Measurements from ENCODE around the gene GRIA4. TPM values are rescaled to one million over a fixed set of nuclear protein-coding genes. Genes with fewer than 3 reads are reported as not detected.
A peak's percentile ranks its signal among the peaks of the same experiment; 100 is the strongest.

The GRIA4 gene
- total RNA-seq, 1 donor = 5.2 TPM

DNA sequence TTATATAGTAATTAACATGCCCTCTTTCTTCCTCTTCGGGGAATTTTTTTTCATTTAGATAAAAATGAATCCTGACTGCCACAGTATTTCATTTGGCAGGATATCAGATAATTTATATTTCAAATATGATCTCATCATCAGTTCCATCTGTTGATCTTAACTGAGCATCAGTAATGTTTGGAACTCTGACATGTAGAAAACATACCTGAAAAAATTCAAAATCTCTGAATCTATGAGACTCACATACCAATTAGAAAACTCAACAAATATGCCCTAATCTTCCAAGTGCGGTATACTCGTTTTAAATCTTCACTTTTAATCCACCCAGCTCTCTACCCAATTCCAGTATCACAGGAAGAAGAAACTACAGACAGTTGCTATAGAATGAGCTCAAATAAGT is 250.2 kb downstream of the GRIA4 start:
- TF ChIP-seq, protein P1, sequence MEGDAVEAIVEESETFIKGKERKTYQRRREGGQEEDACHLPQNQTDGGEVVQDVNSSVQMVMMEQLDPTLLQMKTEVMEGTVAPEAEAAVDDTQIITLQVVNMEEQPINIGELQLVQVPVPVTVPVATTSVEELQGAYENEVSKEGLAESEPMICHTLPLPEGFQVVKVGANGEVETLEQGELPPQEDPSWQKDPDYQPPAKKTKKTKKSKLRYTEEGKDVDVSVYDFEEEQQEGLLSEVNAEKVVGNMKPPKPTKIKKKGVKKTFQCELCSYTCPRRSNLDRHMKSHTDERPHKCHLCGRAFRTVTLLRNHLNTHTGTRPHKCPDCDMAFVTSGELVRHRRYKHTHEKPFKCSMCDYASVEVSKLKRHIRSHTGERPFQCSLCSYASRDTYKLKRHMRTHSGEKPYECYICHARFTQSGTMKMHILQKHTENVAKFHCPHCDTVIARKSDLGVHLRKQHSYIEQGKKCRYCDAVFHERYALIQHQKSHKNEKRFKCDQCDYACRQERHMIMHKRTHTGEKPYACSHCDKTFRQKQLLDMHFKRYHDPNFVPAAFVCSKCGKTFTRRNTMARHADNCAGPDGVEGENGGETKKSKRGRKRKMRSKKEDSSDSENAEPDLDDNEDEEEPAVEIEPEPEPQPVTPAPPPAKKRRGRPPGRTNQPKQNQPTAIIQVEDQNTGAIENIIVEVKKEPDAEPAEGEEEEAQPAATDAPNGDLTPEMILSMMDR (IDR thresholded peaks at IDR 0.05; ENCODE audit: insufficient read depth, low read depth, low read length) = no peak
- no peak for DNase-seq (ENCODE audit: low read depth)
- H3K4me3 ChIP-seq (ENCODE audit: low read depth, low read length) = no peak overlapping the region

- TF ChIP-seq, protein P1 (IDR thresholded peaks at IDR 0.05; ENCODE audit: insufficient read depth, low read depth, low read length) = peak; percentile 34
- no peak for DNase-seq (ENCODE audit: low read depth)
- no peak overlapping the region for H3K4me3 ChIP-seq (ENCODE audit: low read depth, low read length)
These were observed 251.4 kb downstream of the GRIA4 start for GRCh38 chr11:105861225-105861624.

DNA sequence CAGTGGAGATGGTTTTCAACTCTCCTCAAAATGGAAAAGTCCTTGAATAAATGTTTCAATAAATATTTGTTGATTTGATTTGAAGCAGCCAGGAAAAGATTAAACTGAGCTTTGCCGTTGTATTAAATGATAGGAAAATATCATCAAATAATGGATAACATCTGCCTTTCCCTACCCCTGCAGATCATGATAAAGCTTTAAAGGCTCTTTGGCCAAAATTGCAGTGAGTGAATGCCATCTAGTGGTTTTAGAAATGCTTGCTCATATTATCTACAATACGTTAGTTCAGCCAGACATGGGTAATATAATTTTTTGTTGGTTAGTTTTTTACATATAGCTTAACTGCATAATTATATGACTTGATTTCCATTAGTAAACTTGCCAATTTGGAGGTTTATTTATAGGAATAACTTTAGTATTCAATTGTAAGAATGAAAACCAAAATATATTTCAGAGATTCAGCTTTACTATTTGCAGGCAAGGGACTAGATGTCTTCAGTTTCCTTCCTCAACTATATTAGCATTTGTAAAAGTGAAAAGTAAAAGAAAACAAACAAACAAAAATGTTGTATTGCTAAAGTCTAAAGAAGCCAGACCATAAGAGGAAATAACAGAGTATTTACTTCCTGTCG is 253.0 kb downstream of the GRIA4 start:
- DNase-seq (ENCODE audit: low read depth) = peak; percentile 59
- TF ChIP-seq, protein P1 (IDR thresholded peaks at IDR 0.05; ENCODE audit: insufficient read depth, low read depth, low read length) = peak; percentile 71
- H3K4me3 ChIP-seq (ENCODE audit: low read depth, low read length) = no peak overlapping the region

GRCh38 chr11:105863523-105863922 is 253.7 kb downstream of the GRIA4 start:
- no peak overlapping the region for H3K4me3 ChIP-seq (ENCODE audit: low read depth, low read length)
- TF ChIP-seq, protein P1 (IDR thresholded peaks at IDR 0.05; ENCODE audit: insufficient read depth, low read depth, low read length) = no peak
- DNase-seq (ENCODE audit: low read depth) = no peak

DNA sequence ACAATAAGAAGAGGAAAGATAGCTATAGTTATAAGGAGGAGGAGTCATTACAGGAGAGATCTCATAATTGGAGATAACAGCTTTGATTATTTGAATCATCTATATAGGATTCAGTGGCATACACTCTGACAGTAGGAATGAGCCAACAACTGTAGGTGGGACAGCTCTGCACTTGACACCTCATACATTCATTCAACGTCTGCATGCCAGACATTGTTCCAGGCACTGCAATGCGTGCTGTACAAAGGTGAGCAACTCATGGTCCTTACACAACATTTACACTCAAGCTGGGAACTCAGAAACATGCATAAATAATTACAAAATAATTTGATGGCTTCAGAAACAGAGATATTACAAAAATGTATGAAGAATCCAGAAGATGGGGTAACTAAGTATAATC is 257.9 kb downstream of the GRIA4 start:
- H3K4me3 ChIP-seq (ENCODE audit: low read depth, low read length) = no peak overlapping the region
- DNase-seq (ENCODE audit: low read depth) = no peak
- TF ChIP-seq, protein P1 (IDR thresholded peaks at IDR 0.05; ENCODE audit: insufficient read depth, low read depth, low read length) = no peak

DNA sequence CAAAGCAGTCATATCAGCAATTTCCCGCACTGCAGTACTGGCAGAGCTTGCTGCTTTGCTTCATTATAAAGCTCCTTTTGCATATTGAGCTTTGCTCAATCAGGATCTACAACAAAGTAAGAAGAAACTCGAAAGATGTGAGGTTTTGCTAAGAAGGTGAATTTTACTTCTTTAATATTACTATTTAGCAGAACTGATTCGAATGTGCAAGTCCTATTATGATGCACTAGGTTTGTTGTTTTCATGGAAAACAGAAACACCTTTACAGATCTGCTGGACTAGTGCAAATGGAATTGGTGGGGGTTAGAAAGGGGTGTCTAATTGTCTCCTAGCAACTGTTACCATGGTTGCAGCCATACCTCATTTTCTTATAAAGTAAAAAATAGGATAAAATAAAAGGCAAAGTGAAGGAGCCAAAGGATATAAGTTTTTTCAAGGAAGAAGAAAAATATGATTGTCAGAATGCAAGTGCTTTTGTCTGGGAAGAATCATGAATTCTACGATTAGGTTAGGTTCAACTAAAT is 259.0 kb downstream of the GRIA4 start:
- TF ChIP-seq, protein P1 (IDR thresholded peaks at IDR 0.05; ENCODE audit: insufficient read depth, low read depth, low read length) = no peak
- H3K4me3 ChIP-seq (ENCODE audit: low read depth, low read length) = no peak overlapping the region
- no peak for DNase-seq (ENCODE audit: low read depth)
